GM18951 (cell line): Measurements from ENCODE around the gene CERS6.
"Not testable (repeated sequence)": the region's sequence is repeated elsewhere in the genome, so short reads cannot be mapped to it uniquely, and the experiment has no call there.

Experiments
- POLR2A ChIP-seq: IDR thresholded peaks from 4 replicates; pipeline ENCODE4 v1.6.1; 2011; ENCODE audit warnings: mild to moderate bottlenecking; ENCODE audit not compliant: insufficient read length, insufficient read depth; ENCODE audit errors: extremely low read depth
- in situ Hi-C: fragments of 300-500 bp; cut with MboI; formaldehyde crosslinking; loops from one replicate; pipeline ENCODE4 v1.12.0; 2022; ENCODE audit warnings: low sequenced_read_pairs, mixed read lengths, inconsistent platforms; ENCODE audit not compliant: unreplicated experiment

CERS6 gene

GRCh38 chr2:168662651-168663208 is 206.7 kb downstream of the CERS6 start:
- in situ Hi-C loops: no loop called here
- TF ChIP-seq POLR2A: no peak

DNA sequence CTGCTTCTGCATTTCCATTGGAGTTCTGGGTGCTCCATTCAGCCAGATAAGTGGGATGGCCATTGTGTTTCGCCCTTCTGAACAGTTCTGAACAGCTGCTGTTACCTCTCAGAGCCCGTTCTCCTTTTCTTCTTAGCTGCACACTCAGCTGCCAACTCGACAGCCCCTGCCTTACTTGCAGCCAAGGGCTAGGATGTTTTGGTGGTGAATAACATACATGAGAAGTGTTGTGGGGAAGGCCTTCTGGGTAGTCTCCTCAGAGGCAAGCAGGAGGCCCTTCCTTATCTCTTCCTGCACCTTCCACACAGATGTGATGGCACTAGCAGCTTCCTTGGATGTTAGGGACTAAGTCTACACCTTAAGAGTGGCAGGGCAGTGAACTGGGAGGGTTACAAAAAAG is 207.9 kb downstream of the CERS6 start:
- in situ Hi-C loops: no loop called here

DNA sequence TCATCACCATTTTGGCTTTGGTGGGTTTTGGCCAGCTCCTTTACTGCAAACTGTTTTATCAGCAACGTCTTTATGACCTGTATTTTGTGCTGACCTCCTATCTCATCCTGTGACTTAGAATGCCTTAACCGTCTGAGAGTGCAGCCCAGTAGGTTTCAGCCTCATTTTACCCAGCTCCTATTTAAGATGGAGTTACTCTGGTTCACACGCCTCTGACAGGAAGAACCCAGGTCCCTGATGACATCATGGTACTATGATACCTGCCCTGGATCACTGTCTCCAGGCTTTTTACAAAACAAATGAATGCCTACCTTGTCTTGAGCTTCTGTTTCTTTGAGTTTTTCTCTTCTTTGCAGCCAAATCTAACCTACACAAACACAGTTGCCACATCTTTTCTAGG is 208.6 kb downstream of the CERS6 start:
- in situ Hi-C loops: not testable (repeated sequence)

More for the DNA sequence above, 207.9 kb downstream of the CERS6 start:
- no peak for TF ChIP-seq POLR2A

DNA sequence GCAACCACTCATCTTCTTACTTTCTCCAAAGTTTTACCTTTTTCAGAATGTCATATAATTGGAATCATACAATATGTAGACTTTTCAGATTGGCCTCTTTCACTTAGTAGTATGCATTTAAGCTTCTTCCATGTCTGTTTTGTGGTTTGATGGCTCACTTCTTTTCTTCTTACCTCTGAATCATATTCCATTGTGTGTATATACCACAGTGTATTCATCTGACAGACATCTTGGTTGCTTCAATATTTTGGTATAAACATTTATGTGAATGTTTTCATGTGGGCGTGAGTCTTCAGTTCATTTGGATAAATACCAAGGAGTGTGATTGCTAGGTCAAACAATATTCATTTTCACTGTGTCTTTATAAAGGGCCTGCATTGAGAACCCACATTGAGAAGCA is 210.3 kb downstream of the CERS6 start:
- in situ Hi-C loops: no loop called here
- no peak for TF ChIP-seq POLR2A

GRCh38 chr2:168667156-168667555 is 211.1 kb downstream of the CERS6 start:
- in situ Hi-C loops: no loop called here
- no peak for TF ChIP-seq POLR2A

DNA sequence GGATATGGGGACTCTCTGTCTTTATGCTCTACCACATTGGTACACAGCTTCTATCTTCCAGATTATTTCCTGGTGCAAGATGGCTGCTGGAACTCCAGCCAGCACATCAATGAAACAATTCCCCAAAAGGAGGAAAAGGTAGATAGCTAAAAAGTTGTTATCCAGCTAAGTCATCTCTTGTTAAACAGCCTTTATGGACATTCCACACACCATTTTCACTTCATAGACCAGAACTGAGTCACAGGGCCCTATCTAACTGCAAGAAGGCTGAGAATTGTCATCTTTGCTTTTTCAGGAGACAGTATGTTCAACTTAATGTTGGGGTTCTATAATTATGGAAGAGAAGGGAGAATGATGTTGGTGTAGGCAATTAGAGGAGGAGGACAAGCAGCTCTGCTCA is 213.1 kb downstream of the CERS6 start:
- in situ Hi-C loops: no loop called here
- no peak for TF ChIP-seq POLR2A

GRCh38 chr2:168670478-168670877 is 214.4 kb downstream of the CERS6 start:
- TF ChIP-seq POLR2A: no peak
- in situ Hi-C loops: no loop called here

- in situ Hi-C loops: no loop called here
- no peak for TF ChIP-seq POLR2A
These were observed 215.9 kb downstream of the CERS6 start for GRCh38 chr2:168671932-168672331.

- no peak for TF ChIP-seq POLR2A
- in situ Hi-C loops: no loop called here
These were observed 217.5 kb downstream of the CERS6 start for GRCh38 chr2:168673265-168674189.

DNA sequence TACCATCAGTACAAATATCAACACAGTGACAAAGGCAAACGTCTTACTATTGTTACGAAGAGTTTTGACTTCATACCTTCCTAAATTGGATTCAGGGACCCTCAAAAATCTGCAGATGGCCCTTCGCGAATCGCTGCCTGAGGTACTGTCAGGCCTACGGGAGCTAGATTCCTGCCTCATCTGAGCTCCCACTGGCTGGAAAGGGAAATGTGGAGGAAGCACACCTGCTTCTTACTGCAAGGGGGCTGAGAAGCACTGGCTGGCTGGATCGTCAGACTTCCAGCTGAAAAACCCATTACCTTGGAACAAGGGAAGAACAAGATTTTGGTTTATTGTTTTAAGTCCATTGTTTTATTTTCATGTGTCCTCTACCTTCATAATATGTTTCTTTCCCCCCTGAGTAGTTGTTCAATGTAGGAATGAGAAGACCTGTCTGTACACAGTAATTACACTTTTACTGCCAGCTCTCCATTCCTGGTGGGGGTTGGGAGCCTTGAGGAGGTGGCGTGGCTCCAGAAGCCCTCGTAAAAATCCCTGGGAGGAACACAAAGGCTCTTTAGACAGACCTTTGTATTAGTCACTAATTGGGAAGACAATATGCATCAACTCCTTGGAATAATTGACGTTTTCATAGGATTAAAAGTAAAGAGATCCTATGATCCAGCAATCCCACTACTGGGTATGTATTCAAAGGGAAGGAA is 222.2 kb downstream of the CERS6 start:
- in situ Hi-C loops: no loop called here
- no peak for TF ChIP-seq POLR2A

DNA sequence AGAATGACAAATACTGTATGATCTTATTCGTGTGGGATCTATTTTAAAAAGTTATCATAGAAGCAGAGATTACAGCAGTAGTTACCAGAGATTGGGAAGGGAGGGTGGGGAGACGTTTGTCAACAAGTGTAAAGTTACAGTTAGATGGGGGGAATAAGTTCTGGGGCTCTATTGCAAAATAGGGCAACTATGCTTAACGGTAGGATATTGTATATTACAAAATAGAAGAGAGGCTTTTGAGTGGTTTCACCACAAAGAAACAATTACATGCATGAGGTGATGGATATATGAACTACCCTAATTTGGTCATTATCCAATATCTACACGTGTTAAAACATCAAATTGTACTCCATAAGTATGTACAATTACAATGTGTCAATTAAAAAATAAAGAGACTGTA is 223.0 kb downstream of the CERS6 start:
- no peak for TF ChIP-seq POLR2A
- in situ Hi-C loops: no loop called here

GRCh38 chr2:168679741-168680310 is 223.8 kb downstream of the CERS6 start:
- TF ChIP-seq POLR2A: no peak
- in situ Hi-C loops: no loop called here

- no peak for TF ChIP-seq POLR2A
- in situ Hi-C loops: no loop called here
These were observed 227.9 kb downstream of the CERS6 start for GRCh38 chr2:168683996-168684395.

DNA sequence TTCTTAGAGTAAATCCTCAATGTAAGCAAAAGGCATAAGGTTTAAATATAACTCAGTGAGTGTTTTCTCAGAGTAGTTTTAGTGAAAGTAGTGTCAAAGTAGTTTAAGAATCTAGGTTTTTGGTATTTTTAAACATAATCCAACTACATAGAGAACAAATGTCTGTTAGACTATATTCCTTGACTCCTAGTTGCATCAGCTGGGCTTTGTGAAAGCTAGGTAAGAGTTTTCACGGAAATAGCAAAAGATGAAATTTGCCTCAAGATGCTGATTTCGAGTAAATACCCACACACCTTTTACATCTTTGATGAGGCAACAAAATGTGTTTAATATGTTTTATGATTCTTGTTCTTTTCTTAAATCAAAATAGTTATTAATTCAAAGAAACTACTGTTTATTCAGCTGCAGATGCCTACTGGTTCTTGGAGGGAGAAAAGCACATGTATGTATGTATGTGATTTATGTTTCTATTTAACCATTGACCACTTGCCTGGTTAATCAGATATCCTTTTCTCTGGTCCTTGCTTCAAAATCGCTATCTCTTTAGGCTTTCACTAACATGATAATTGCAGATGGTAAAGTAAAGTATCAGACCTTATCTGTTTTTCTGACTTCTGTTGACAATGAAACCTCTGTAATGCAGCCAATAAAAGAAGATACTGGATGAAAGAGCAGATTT is 229.0 kb downstream of the CERS6 start:
- in situ Hi-C loops: no loop called here

More for the DNA sequence above, 229.0 kb downstream of the CERS6 start:
- TF ChIP-seq POLR2A: no peak
